H9 (cell line): ENCODE data around the gene CTCFL. TPM values are rescaled to one million over a fixed set of nuclear protein-coding genes. Genes with fewer than 3 reads are reported as not detected.

Experiments
- DNase-seq: peaks from one replicate; pipeline ENCODE4 v3.0.0-alpha.2; 2017
- H2AFZ ChIP-seq: one replicate; pipeline ENCODE4 v1.6.1; 2013; ENCODE audit warnings: mild to moderate bottlenecking, low read length, control low read depth, moderate library complexity
- H2AK5ac ChIP-seq: 2 replicates; pipeline ENCODE4 v1.6.1; 2013; ENCODE audit warnings: low read length, control low read depth, mixed read lengths; ENCODE audit not compliant: insufficient read length
- H2BK120ac ChIP-seq: one replicate; pipeline ENCODE4 v1.6.1; 2013; ENCODE audit warnings: low read depth, mild to moderate bottlenecking, low read length, control low read depth, inconsistent platforms; ENCODE audit not compliant: poor library complexity, severe bottlenecking
- H2BK12ac ChIP-seq: 2 replicates; pipeline ENCODE4 v1.6.1; 2013; ENCODE audit warnings: low read length, control low read depth, mixed read lengths, low read depth; ENCODE audit not compliant: insufficient read length
- H2BK15ac ChIP-seq: 2 replicates; pipeline ENCODE4 v1.6.1; 2013; ENCODE audit warnings: low read depth, low read length, control low read depth
- H2BK20ac ChIP-seq: one replicate; pipeline ENCODE4 v1.6.1; 2013; ENCODE audit warnings: low read depth, mild to moderate bottlenecking, low read length, control low read depth, inconsistent platforms; ENCODE audit not compliant: poor library complexity, severe bottlenecking
- H2BK5ac ChIP-seq: 2 replicates; pipeline ENCODE4 v1.6.1; 2013; ENCODE audit warnings: low read length, control low read depth, mixed read lengths; ENCODE audit not compliant: insufficient read length
- H3K14ac ChIP-seq: 2 replicates; pipeline ENCODE4 v1.6.1; 2013; ENCODE audit warnings: low read length, control low read depth; ENCODE audit not compliant: insufficient read depth
- H3K18ac ChIP-seq: 2 replicates; pipeline ENCODE4 v1.6.1; 2013; ENCODE audit warnings: low read depth, mild to moderate bottlenecking, mixed read lengths, low read length, control low read depth; ENCODE audit not compliant: insufficient read length
- H3K23ac ChIP-seq: 2 replicates; pipeline ENCODE4 v1.6.1; 2013; ENCODE audit warnings: low read length, control low read depth, mixed read lengths, low read depth; ENCODE audit not compliant: insufficient read length
- H3K23me2 ChIP-seq: 2 replicates; pipeline ENCODE4 v1.6.1; 2013; ENCODE audit warnings: low read depth, mild to moderate bottlenecking, mixed read lengths, low read length, control low read depth; ENCODE audit not compliant: insufficient read length, poor library complexity, severe bottlenecking
- H3K27ac ChIP-seq: 2 replicates; pipeline ENCODE4 v1.5.1; 2013; ENCODE audit warnings: low read length, control low read depth, mixed read lengths, low read depth; ENCODE audit not compliant: insufficient read length
- H3K27me3 ChIP-seq: 2 replicates; pipeline ENCODE4 v1.6.1; 2013; ENCODE audit warnings: low read length, control low read depth, inconsistent platforms; ENCODE audit not compliant: insufficient read depth
- H3K4ac ChIP-seq: 2 replicates; pipeline ENCODE4 v1.6.1; 2013; ENCODE audit warnings: low read depth, mild to moderate bottlenecking, control low read depth, inconsistent platforms, low read length, moderate library complexity
- H3K4me1 ChIP-seq: 2 replicates; pipeline ENCODE4 v1.6.1; 2013; ENCODE audit warnings: low read length, control low read depth, inconsistent platforms; ENCODE audit not compliant: insufficient read depth
- H3K4me2 ChIP-seq: 2 replicates; pipeline ENCODE4 v1.6.1; 2013; ENCODE audit warnings: low read length, control low read depth, mixed read lengths; ENCODE audit not compliant: insufficient read length, insufficient read depth
- H3K56ac ChIP-seq: 2 replicates; pipeline ENCODE4 v1.6.1; 2013; ENCODE audit warnings: low read depth, mild to moderate bottlenecking, mixed read lengths, low read length, control low read depth; ENCODE audit not compliant: insufficient read length
- H3K79me1 ChIP-seq: 2 replicates; pipeline ENCODE4 v1.6.1; 2013; ENCODE audit warnings: low read depth, mild to moderate bottlenecking, moderate library complexity, low read length, control low read depth, inconsistent platforms; ENCODE audit not compliant: insufficient read depth, poor library complexity, severe bottlenecking
- H3K79me2 ChIP-seq: 2 replicates; pipeline ENCODE4 v1.6.1; 2013; ENCODE audit warnings: low read length, control low read depth, inconsistent platforms; ENCODE audit not compliant: insufficient read depth
- H3K9ac ChIP-seq: 2 replicates; pipeline ENCODE4 v1.6.1; 2013; ENCODE audit warnings: low read length, control low read depth, mixed read lengths; ENCODE audit not compliant: insufficient read length; ENCODE audit errors: extremely low read depth
- H3K9me3 ChIP-seq: one replicate; pipeline ENCODE4 v1.6.1; 2013; ENCODE audit warnings: low read depth, low read length, inconsistent platforms; ENCODE audit not compliant: control insufficient read depth
- H3T11ph ChIP-seq: one replicate; pipeline ENCODE4 v1.6.1; 2013; ENCODE audit warnings: mild to moderate bottlenecking, low read length, control low read depth, inconsistent platforms
- H4K20me1 ChIP-seq: one replicate; pipeline ENCODE4 v1.6.1; 2013; ENCODE audit not compliant: control insufficient read depth, insufficient read length, insufficient read depth
- H4K5ac ChIP-seq: 2 replicates; pipeline ENCODE4 v1.6.1; 2013; ENCODE audit warnings: low read depth, mild to moderate bottlenecking, mixed read lengths, low read length, control low read depth; ENCODE audit not compliant: insufficient read length
- H4K8ac ChIP-seq: replicated peaks from 2 replicates; pipeline ENCODE4 v1.6.1; 2013; ENCODE audit warnings: low read length, control low read depth, mixed read lengths, low read depth; ENCODE audit not compliant: insufficient read length
- H4K91ac ChIP-seq: 2 replicates; pipeline ENCODE4 v1.6.1; 2013; ENCODE audit warnings: low read depth, mild to moderate bottlenecking, moderate library complexity, mixed read lengths, low read length, control low read depth; ENCODE audit not compliant: insufficient read length
- H3K27ac Mint-ChIP-seq, 3 experiments: 2 replicates in 2 of 3; 3 replicates in 1 of 3; pipeline ENCODE4 v1.8.0; 2020 to 2021; ENCODE audit warnings: mixed read lengths in 3 of 3, mild to moderate bottlenecking in 1 of 3, moderate library complexity in 1 of 3
- H3K27me3 Mint-ChIP-seq: 2 replicates; pipeline ENCODE4 v1.8.0; 2021; ENCODE audit warnings: low read depth, mild to moderate bottlenecking, moderate library complexity, mixed read lengths
- H3K36me3 Mint-ChIP-seq, 3 experiments: 2 replicates in 2 of 3; 3 replicates in 1 of 3; pipeline ENCODE4 v1.8.0; 2020 to 2021; ENCODE audit warnings: low read depth in 3 of 3, mixed read lengths in 3 of 3; ENCODE audit not compliant: insufficient read depth in 1 of 3
- H3K4me1 Mint-ChIP-seq, 2 experiments: 2 replicates each; pipeline ENCODE4 v1.8.0; 2020; ENCODE audit warnings: mixed read lengths in 2 of 2
- H3K4me3 Mint-ChIP-seq, 2 experiments: 2 replicates in 1 of 2; 3 replicates in 1 of 2; pipeline ENCODE4 v1.8.0; 2020 to 2021; ENCODE audit warnings: mild to moderate bottlenecking in 2 of 2, mixed read lengths in 2 of 2, moderate library complexity in 1 of 2
- H3K9me3 Mint-ChIP-seq, 2 experiments: 2 replicates in 1 of 2; 3 replicates in 1 of 2; pipeline ENCODE4 v1.8.0; 2020; ENCODE audit warnings: mild to moderate bottlenecking in 2 of 2, mixed read lengths in 2 of 2, moderate library complexity in 1 of 2
- WGBS: extraction: QIAGEN DNeasy Blood & Tissue Kit; methylation state at CpG from one replicate; pipeline ENCODE4 v1.1.7; 2013; ENCODE audit warnings: missing lambda C conversion rate, low lambda C conversion rate, mixed read lengths; ENCODE audit not compliant: insufficient read length; ENCODE audit errors: extremely low coverage; 5-methylcytosine and 5-hydroxymethylcytosine counted together
- total RNA-seq: library from RNA; stranded (reverse); gene quantifications from 2 replicates; pipeline ENCODE4 v1.2.1, GENCODE V29; 2021
- TF ChIP-seq, protein P1 (sequence below): fragments of 200-600 bp; sonication (generic); conservative IDR thresholded peaks from 3 replicates; pipeline ENCODE4 v1.8.0; 2021; ENCODE audit warnings: antibody characterized with exemption, mild to moderate bottlenecking

The CTCFL gene
- total RNA-seq, 1 experiment from 2014 or later: 0.90 TPM

GRCh38 chr20:57467742-57468141 is 57.2 kb downstream of the CTCFL start:
- Histone ChIP-seq H2BK12ac (no peak overlapping the region), H3K4ac (no peak overlapping the region), H3K27ac (no peak overlapping the region), H3K9me3 (no peaks in the 10 kb centered on the region), H3K27me3 (no peaks in the 10 kb centered on the region), H3K18ac (no peak overlapping the region), H4K5ac (no peak overlapping the region), H4K91ac (no peak overlapping the region), H3K23me2 (no peaks in the 10 kb centered on the region), H2BK15ac (no peak overlapping the region), H2AK5ac (no peak overlapping the region), H3K79me2 (no peaks in the 10 kb centered on the region), H3K4me1 (peaks cover 4% of the 10 kb centered on the region; the same call in 1 of the 2 replicates), H2BK20ac (no peak overlapping the region), H2BK5ac (no peak overlapping the region), H3T11ph (no peak overlapping the region), H3K56ac (no peak overlapping the region), H3K14ac (no peak overlapping the region), H3K23ac (no peak overlapping the region), H3K9ac (no peak overlapping the region), H2AFZ (no peak overlapping the region), H2BK120ac (no peak overlapping the region), H4K8ac (no peak overlapping the region), H3K4me2 (no peak overlapping the region), H3K79me1 (no peaks in the 10 kb centered on the region), H4K20me1 (no peaks in the 10 kb centered on the region)
- no peak overlapping the region for H3K27ac Mint-ChIP-seq
- no CpG with 5 or more reads among the region's 6 CpGs for WGBS
- H3K36me3 Mint-ChIP-seq: no peaks in the 10 kb centered on the region
- TF ChIP-seq, protein P1, sequence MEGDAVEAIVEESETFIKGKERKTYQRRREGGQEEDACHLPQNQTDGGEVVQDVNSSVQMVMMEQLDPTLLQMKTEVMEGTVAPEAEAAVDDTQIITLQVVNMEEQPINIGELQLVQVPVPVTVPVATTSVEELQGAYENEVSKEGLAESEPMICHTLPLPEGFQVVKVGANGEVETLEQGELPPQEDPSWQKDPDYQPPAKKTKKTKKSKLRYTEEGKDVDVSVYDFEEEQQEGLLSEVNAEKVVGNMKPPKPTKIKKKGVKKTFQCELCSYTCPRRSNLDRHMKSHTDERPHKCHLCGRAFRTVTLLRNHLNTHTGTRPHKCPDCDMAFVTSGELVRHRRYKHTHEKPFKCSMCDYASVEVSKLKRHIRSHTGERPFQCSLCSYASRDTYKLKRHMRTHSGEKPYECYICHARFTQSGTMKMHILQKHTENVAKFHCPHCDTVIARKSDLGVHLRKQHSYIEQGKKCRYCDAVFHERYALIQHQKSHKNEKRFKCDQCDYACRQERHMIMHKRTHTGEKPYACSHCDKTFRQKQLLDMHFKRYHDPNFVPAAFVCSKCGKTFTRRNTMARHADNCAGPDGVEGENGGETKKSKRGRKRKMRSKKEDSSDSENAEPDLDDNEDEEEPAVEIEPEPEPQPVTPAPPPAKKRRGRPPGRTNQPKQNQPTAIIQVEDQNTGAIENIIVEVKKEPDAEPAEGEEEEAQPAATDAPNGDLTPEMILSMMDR: no peak
- no peak for DNase-seq
- peaks cover 2% of the 10 kb centered on the region; the same call in 1 of the 2 replicates for H3K27me3 Mint-ChIP-seq
- peaks cover 29 to 43% of the 10 kb centered on the region in 2 experiments for H3K4me1 Mint-ChIP-seq
- H3K4me3 Mint-ChIP-seq: no peak overlapping the region
- H3K9me3 Mint-ChIP-seq: peaks cover 0 to 3% of the 10 kb centered on the region in 2 experiments; a peak in 3 of 5 replicates
